GM12875 (cell line): ENCODE results near the gene BLOC1S1.

ENCODE experiments used
- H3K4me3 ChIP-seq: one replicate; pipeline ENCODE4 v1.5.1; 2011; ENCODE audit warnings: low read depth, low read length, control low read depth
- CTCF ChIP-seq: IDR thresholded peaks from 2 replicates; pipeline ENCODE4 v1.5.1; 2011; ENCODE audit warnings: low read depth, mild to moderate bottlenecking, control low read depth, inconsistent platforms, low read length, moderate library complexity, borderline replicate concordance; ENCODE audit not compliant: insufficient read depth

Gene BLOC1S1

GRCh38 chr12:55705782-55706402, 10.0 kb upstream of the BLOC1S1 start:
- no peak overlapping the region for H3K4me3 ChIP-seq
- TF ChIP-seq CTCF: peak; percentile 59; the same call in 1 of the 2 replicates

DNA sequence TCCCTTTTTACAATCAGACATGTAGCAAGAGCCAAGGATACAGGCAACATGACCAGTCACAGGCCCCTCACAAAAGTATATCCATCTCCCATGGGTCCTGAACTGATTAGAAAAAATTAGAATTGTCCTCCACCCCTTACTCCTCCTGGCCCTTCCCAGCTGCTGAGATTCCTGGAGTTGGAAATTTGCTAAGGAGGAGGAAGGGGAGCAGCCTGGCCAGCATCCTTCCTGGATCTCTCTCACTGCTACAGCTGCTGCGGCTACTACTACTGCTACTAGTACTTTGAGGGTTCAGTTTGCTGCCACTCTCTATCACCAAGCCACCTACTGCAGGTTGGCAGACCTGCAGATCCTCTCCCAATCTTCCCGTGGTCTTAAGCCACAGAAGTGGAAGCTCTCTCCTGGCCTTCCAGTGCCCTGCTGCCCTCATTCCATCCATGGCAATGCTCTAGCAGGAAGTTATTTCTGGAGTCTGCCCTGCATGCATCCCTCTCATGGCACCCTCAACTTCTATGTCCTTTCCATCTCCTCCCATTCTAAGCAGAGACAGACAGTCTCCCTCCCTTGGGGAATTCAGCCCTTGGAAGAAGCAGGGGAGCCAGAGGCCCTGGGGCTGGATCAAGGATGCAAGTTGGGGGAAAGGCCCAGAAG, 9.2 kb upstream of the BLOC1S1 start:
- TF ChIP-seq CTCF: no peak
- H3K4me3 ChIP-seq: no peak overlapping the region

- peak overlapping the region; percentile 11 for H3K4me3 ChIP-seq
- TF ChIP-seq CTCF: no peak
Measured at GRCh38 chr12:55707219-55707671, 8.6 kb upstream of the BLOC1S1 start.

GRCh38 chr12:55707841-55708694, 7.8 kb upstream of the BLOC1S1 start, which contains the start of gene ITGA7:
Gene ITGA7, minus strand, starts transcription at chr12:55707904. Its CDS starts 222 bp downstream, at chr12:55707682.
- no peak for TF ChIP-seq CTCF
- H3K4me3 ChIP-seq: peak within 1 kb of the TSS; percentile 29

DNA sequence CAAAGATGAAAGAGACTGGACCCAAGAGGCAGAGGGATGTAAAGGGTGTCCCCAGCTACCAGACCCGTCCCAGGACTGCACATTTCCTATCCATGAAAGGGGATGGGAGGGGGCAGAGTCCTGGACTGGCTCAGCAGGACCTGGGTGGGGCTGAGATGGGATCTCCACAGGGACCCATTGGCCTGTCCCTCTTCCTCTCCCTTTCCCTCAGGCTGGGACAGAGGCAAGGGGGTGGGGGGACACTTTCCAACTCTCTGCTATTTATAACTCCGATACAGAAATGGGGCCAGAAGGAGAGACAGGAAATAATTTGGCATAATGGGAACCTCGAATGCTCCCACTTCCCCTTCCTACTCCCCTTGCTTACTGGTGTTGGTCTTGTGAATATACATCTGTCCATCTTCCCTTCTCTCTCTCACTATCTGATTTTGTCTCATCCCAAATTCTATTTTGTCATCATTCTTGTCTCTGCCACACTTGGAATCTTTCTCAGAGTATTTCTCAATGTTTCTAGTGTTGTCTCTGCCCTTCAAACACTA, 7.1 kb upstream of the BLOC1S1 start:
- no peak overlapping the region for H3K4me3 ChIP-seq
- no peak for TF ChIP-seq CTCF

GRCh38 chr12:55711786-55712553, 3.9 kb upstream of the BLOC1S1 start:
- TF ChIP-seq CTCF: no peak
- H3K4me3 ChIP-seq: no peak overlapping the region
